Measurements from ENCODE around the gene PTGDR2. TPM values are rescaled to one million over a fixed set of nuclear protein-coding genes. Genes with fewer than 3 reads are reported as not detected.

PTGDR2 gene
- total and polyA plus RNA-seq, 4 donors = 0.08 to 7.1 (median 0.32) TPM

GRCh38 chr11:60821827-60822599, 33.7 kb downstream of the PTGDR2 start:
- H3K27me3 ChIP-seq (ENCODE audit: control insufficient read depth in 4 of 4, insufficient read depth in 4 of 4, low read length in 3 of 4) = no peaks in the 10 kb centered on the region
- DNase-seq (ENCODE audit: low spot score) = no peak
- 76% methylated on average over 15 of the region's 15 CpGs for WGBS
- no peaks in the 10 kb centered on the region for H3K36me3 ChIP-seq (ENCODE audit: control insufficient read depth in 4 of 4, insufficient read depth in 3 of 4, low read depth in 1 of 4, low read length in 3 of 4)
- H3K9me3 ChIP-seq (ENCODE audit: control insufficient read depth in 4 of 4, low read length in 3 of 4) = no peaks in the 10 kb centered on the region
- TF ChIP-seq, protein P1, sequence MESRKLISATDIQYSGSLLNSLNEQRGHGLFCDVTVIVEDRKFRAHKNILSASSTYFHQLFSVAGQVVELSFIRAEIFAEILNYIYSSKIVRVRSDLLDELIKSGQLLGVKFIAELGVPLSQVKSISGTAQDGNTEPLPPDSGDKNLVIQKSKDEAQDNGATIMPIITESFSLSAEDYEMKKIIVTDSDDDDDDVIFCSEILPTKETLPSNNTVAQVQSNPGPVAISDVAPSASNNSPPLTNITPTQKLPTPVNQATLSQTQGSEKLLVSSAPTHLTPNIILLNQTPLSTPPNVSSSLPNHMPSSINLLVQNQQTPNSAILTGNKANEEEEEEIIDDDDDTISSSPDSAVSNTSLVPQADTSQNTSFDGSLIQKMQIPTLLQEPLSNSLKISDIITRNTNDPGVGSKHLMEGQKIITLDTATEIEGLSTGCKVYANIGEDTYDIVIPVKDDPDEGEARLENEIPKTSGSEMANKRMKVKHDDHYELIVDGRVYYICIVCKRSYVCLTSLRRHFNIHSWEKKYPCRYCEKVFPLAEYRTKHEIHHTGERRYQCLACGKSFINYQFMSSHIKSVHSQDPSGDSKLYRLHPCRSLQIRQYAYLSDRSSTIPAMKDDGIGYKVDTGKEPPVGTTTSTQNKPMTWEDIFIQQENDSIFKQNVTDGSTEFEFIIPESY (IDR thresholded peaks at IDR 0.05) = no peak
- TF ChIP-seq FOXA2 (IDR thresholded peaks at IDR 0.05) (no peak), SP1 (IDR thresholded peaks at IDR 0.05) (no peak), JUND (IDR thresholded peaks at IDR 0.05) (no peak), NR2F2 (IDR thresholded peaks at IDR 0.05) (no peak), FOXA1 (IDR thresholded peaks at IDR 0.05) (no peak), RAD21 (IDR thresholded peaks at IDR 0.05) (no peak), GABPA (IDR thresholded peaks at IDR 0.05 in 1 of 2, conservative IDR thresholded peaks at IDR 0.05 in 1 of 2) (no peak)
- TF ChIP-seq, protein P2, sequence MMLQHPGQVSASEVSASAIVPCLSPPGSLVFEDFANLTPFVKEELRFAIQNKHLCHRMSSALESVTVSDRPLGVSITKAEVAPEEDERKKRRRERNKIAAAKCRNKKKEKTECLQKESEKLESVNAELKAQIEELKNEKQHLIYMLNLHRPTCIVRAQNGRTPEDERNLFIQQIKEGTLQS (IDR thresholded peaks at IDR 0.05) = no peak
- no peak overlapping the region for H3K9ac ChIP-seq (ENCODE audit: low read depth in 1 of 2, low read length in 2 of 2)
- H3K4me3 ChIP-seq (ENCODE audit: low read depth in 1 of 3, low read length in 3 of 3) = no peak overlapping the region
- no peaks in the 10 kb centered on the region for H3K4me1 ChIP-seq (ENCODE audit: control insufficient read depth in 4 of 4, insufficient read depth in 4 of 4, low read length in 3 of 4)
- H3K27ac ChIP-seq (ENCODE audit: low read depth in 1 of 2, low read length in 2 of 2) = no peak overlapping the region

DNA sequence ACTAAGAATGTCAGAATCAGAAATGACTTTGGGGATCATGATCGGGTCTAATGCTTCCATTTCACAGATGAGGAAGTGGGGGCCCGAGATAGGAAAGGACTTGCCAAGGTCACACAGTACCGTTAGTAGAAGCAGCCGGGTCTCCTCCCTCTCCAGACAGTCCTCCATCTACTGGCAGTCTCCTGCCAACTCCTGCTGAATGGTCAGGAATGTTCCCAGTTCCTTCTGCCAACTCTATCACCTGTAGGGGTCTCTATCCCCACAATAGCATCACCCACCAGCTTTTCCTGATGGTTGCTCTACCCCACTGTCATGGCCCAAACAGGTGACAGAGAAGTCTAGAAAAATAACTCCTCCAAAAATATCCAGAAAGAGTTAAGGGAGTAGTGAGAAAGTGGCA, 37.7 kb downstream of the PTGDR2 start:
- no peaks in the 10 kb centered on the region for H3K4me1 ChIP-seq (ENCODE audit: control insufficient read depth in 4 of 4, insufficient read depth in 4 of 4, low read length in 3 of 4)
- no peaks in the 10 kb centered on the region for H3K36me3 ChIP-seq (ENCODE audit: control insufficient read depth in 4 of 4, insufficient read depth in 3 of 4, low read depth in 1 of 4, low read length in 3 of 4)
- H3K9ac ChIP-seq (ENCODE audit: low read depth in 1 of 2, low read length in 2 of 2) = no peak overlapping the region
- no peak overlapping the region for H3K27ac ChIP-seq (ENCODE audit: low read depth in 1 of 2, low read length in 2 of 2)
- 72% methylated on average over 4 of the region's 4 CpGs for WGBS
- H3K4me3 ChIP-seq (ENCODE audit: low read depth in 1 of 3, low read length in 3 of 3) = no peak overlapping the region
- no peaks in the 10 kb centered on the region for H3K27me3 ChIP-seq (ENCODE audit: control insufficient read depth in 4 of 4, insufficient read depth in 4 of 4, low read length in 3 of 4)
- no peak for DNase-seq (ENCODE audit: low spot score)
- peaks cover 0 to 5% (median 3%) of the 10 kb centered on the region in 4 donors for H3K9me3 ChIP-seq (ENCODE audit: control insufficient read depth in 4 of 4, low read length in 3 of 4)
- TF ChIP-seq NR2F2 (IDR thresholded peaks at IDR 0.05) (no peak), JUND (IDR thresholded peaks at IDR 0.05) (no peak), FOXA1 (IDR thresholded peaks at IDR 0.05) (no peak), SP1 (IDR thresholded peaks at IDR 0.05) (no peak), FOXA2 (IDR thresholded peaks at IDR 0.05) (no peak), RXRA (IDR thresholded peaks at IDR 0.05) (no peak), HNF4G (IDR thresholded peaks at IDR 0.05) (no peak), EGR1 (IDR thresholded peaks at IDR 0.05; ENCODE audit: low read depth in 2 of 2) (no peak)
- TF ChIP-seq, protein P3, sequence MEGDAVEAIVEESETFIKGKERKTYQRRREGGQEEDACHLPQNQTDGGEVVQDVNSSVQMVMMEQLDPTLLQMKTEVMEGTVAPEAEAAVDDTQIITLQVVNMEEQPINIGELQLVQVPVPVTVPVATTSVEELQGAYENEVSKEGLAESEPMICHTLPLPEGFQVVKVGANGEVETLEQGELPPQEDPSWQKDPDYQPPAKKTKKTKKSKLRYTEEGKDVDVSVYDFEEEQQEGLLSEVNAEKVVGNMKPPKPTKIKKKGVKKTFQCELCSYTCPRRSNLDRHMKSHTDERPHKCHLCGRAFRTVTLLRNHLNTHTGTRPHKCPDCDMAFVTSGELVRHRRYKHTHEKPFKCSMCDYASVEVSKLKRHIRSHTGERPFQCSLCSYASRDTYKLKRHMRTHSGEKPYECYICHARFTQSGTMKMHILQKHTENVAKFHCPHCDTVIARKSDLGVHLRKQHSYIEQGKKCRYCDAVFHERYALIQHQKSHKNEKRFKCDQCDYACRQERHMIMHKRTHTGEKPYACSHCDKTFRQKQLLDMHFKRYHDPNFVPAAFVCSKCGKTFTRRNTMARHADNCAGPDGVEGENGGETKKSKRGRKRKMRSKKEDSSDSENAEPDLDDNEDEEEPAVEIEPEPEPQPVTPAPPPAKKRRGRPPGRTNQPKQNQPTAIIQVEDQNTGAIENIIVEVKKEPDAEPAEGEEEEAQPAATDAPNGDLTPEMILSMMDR (IDR thresholded peaks at IDR 0.05; ENCODE audit: low read depth, low read length, missing input control) = no peak
- TF ChIP-seq, protein P4, sequence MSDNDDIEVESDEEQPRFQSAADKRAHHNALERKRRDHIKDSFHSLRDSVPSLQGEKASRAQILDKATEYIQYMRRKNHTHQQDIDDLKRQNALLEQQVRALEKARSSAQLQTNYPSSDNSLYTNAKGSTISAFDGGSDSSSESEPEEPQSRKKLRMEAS (IDR thresholded peaks at IDR 0.05) = no peak

Measured in liver (tissue), 9 donors.